ES-I3 (cell line): Measurements from ENCODE around the gene CCDC148.

Source experiments
- H3K36me3 ChIP-seq: 2 replicates; pipeline ENCODE4 v1.6.1; 2013; ENCODE audit warnings: mild to moderate bottlenecking, low read length, control low read depth, moderate library complexity; ENCODE audit not compliant: insufficient read depth
- H3K4me1 ChIP-seq: 2 replicates; pipeline ENCODE4 v1.6.1; 2013; ENCODE audit warnings: mild to moderate bottlenecking, control low read depth, low read length; ENCODE audit not compliant: insufficient read depth
- H3K9ac ChIP-seq: 2 replicates; pipeline ENCODE4 v1.6.1; 2013; ENCODE audit warnings: low read depth, mild to moderate bottlenecking, low read length, moderate library complexity
- H3K9me3 ChIP-seq: 2 replicates; pipeline ENCODE4 v1.6.1; 2013; ENCODE audit warnings: mild to moderate bottlenecking, low read length, moderate library complexity; ENCODE audit not compliant: control insufficient read depth, insufficient read depth

Gene CCDC148

GRCh38 chr2:158456309-158457066, at the start of gene CCDC148, which contains the start of gene PKP4:
Gene CCDC148 (minus strand): TSS chr2:158456753. CDS start chr2:158456439, 314 bp downstream.
Gene PKP4 (plus strand): TSS chr2:158456952. CDS start chr2:158533185, 76,233 bp downstream.
- no peaks in the 10 kb centered on the region for H3K9me3 ChIP-seq
- H3K4me1 ChIP-seq, result peaks cover 15% of the 10 kb centered on the region
- no peaks in the 10 kb centered on the region for H3K36me3 ChIP-seq
- H3K9ac ChIP-seq, result peak within 1 kb of the TSS; percentile 93

DNA sequence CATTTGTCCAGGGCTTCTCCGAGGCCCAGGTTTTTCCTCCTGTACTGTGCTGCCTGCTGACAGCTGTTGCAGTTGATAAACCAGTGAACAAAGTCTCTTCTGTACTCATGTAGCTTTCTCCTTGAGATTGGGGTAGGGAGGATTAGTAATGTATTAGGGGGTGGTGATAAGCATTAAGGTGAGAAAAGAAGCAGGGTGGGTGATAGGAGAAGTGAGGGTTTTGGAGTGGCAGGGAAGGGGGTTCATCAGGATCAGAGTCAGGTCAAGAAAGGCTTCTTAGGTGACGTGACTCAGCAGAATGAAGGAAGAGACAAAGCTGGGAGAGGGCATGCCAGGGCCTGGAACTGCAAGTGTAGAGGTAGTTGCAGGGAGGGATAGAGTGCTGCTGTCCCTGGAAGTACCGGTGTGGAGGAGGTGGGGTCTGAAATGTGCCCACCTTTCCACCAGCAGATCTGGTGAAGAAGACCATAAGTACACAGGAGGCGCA, 48.9 kb upstream of the CCDC148 start:
- H3K4me1 ChIP-seq, result peaks cover 18% of the 10 kb centered on the region
- no peaks in the 10 kb centered on the region for H3K9me3 ChIP-seq
- no peak overlapping the region for H3K9ac ChIP-seq
- no peaks in the 10 kb centered on the region for H3K36me3 ChIP-seq

DNA sequence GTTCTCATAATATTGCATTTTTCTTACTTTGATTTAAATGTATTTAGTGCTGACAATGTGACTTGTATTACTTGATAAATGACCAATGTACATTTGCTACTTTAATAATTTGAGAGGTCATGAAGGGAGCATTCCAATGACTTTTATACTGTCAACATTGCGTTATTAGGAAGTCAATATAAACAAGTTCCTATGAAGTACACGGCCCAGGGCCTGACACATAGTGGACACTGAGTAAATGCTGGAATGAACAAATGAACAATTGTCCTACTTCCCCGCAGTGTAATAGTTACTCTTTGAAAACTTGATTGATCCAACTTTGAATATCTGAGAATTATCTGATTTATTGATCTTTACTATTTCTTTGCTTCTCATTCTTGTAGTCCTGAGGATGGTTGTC, 47.5 kb upstream of the CCDC148 start:
- Histone ChIP-seq H3K9ac (no peak overlapping the region), H3K36me3 (no peaks in the 10 kb centered on the region), H3K9me3 (no peaks in the 10 kb centered on the region), H3K4me1 (peaks cover 11% of the 10 kb centered on the region; the same call in 1 of the 2 replicates)

DNA sequence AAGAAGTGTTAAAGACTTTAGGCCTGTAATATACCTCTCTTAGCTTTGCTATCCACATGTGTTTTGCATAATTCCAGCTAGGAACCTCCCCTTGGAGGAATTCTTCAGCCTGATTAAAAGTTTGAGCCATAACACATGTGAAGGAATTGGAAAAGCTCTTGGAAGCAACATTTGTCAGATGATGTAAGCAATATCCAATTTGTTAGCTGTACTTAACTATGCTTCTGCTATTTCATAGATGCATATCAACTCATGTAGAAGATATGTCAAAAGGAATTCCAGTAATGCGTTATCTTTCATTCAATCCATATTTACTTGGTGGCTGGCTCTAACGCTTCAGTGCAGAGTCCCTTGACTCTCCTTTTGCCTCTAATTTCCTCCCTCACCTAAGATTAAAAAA, 46.4 kb upstream of the CCDC148 start:
- Histone ChIP-seq H3K9ac (no peak overlapping the region), H3K9me3 (no peaks in the 10 kb centered on the region), H3K4me1 (peaks cover 18% of the 10 kb centered on the region; the same call in 1 of the 2 replicates), H3K36me3 (no peaks in the 10 kb centered on the region)

DNA sequence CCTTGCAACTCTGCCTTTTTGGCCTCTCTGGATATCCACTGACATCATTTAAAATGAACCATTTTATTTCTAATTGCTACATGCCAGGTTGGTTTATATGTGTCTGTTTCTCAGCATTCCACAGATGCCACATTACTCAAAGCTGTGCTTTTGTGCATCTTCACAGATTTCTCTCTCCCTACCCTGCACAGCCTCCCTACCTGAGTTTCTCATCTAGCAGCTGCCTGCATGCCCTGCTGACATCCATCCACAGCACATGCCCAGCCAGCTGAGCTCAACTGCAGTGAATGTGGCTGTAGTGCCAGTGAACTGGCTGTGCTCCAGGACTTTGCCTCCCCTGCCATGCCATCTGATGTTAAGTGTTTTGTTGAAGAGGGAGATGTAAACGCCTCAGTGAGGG, 44.7 kb upstream of the CCDC148 start:
- Histone ChIP-seq H3K36me3 (no peaks in the 10 kb centered on the region), H3K4me1 (peaks cover 32% of the 10 kb centered on the region; the same call in 1 of the 2 replicates), H3K9ac (no peak overlapping the region), H3K9me3 (no peaks in the 10 kb centered on the region)

DNA sequence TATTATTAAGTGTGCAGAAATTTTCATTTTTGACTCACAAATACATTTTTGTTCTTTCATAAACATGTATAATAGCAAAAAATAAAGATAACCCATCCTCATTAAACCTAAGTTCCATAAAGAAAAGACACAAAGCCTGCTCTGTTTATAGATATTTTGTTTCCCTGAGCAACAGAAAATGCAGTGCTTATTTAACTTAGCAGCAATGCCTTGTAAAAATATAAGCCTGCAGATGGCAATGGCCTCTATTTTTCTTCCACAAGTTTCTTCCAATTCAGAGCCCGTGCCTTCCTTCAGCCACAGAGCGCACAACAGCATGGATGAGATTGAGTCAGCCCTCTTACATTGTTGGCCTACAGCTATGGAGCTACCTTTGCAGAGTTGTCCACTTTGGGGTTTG, 43.8 kb upstream of the CCDC148 start:
- no peaks in the 10 kb centered on the region for H3K9me3 ChIP-seq
- H3K4me1 ChIP-seq, result peaks cover 28% of the 10 kb centered on the region; the same call in 1 of the 2 replicates
- H3K9ac ChIP-seq, result no peak overlapping the region
- H3K36me3 ChIP-seq, result no peaks in the 10 kb centered on the region

DNA sequence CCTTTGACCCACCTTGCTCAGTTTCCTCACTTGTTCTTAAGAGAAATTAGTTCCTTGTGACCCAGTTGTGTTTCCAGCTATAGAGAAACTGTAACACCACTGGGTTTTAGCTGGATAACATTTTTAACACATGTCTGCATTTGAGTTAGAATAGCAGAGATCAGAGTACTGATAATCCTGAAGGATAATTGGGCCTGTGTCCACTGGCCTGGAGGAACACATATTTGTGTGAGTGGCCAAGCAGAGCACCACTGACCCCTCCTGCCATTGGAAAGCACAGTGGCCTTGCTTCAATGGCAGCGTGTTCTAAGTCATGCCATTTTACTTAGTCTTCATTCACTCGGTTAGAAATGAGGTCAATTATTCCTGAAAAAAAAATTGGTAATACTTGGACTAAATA, 42.8 kb upstream of the CCDC148 start:
- H3K9me3 ChIP-seq, result no peaks in the 10 kb centered on the region
- H3K36me3 ChIP-seq, result no peaks in the 10 kb centered on the region
- peaks cover 26% of the 10 kb centered on the region; the same call in 1 of the 2 replicates for H3K4me1 ChIP-seq
- no peak overlapping the region for H3K9ac ChIP-seq

DNA sequence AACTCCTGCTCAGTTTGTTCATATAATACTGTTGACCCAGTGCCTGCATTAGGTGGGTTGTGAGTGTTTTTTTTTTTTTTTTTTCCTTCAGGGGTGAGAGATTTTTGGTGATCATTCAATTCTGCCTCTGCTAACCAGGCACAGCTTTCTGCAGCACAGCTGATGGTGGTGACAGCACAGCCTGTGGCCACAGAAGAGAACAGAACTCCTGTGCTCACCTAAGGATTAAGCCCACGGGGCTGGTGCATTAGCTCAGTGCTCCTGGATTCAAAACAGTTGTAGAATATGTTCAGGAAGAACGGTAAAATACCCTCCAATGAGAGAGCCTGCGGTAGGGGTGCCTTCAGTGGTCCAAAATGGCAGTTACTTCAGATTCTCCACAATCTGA, 42.2 kb upstream of the CCDC148 start:
- no peak overlapping the region for H3K9ac ChIP-seq

DNA sequence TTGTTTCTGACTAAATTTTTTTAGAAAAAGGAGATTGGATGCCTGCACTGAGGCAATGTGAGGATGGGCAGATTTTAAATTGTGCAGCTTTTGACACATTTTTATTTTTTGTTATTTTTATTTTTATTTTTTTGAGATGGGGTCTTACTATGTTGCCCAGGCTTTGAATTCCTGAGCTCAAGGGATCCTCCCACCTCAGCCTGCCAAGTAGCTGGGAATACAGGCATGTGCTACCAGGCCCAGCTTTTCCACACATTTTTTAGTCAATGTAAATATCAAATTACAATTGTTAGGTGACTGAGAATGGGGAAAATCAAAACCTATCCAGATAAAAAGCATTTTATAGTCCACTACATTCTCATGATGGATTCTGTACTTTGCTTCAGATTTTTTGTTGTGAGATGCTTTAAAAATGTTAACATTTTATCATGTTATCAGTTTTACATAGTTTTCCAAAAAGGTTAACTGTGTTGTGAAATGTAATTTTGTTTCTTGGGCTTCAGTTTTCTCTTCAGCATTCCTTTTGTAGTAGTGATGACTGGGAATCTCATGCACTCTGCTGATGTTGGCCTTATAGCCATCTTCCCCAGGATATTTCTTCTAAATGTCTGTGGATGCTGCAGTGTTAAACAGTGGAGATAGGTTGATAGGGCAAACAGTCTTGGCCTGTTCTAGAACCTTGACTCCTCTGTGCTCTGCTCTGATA, 41.6 kb upstream of the CCDC148 start:
- Histone ChIP-seq H3K4me1 (peaks cover 26% of the 10 kb centered on the region; the same call in 1 of the 2 replicates), H3K9ac (no peak overlapping the region), H3K9me3 (no peaks in the 10 kb centered on the region), H3K36me3 (no peaks in the 10 kb centered on the region)

More for the DNA sequence above, 42.2 kb upstream of the CCDC148 start:
- Histone ChIP-seq H3K4me1 (peaks cover 26% of the 10 kb centered on the region; the same call in 1 of the 2 replicates), H3K9me3 (no peaks in the 10 kb centered on the region), H3K36me3 (no peaks in the 10 kb centered on the region)

DNA sequence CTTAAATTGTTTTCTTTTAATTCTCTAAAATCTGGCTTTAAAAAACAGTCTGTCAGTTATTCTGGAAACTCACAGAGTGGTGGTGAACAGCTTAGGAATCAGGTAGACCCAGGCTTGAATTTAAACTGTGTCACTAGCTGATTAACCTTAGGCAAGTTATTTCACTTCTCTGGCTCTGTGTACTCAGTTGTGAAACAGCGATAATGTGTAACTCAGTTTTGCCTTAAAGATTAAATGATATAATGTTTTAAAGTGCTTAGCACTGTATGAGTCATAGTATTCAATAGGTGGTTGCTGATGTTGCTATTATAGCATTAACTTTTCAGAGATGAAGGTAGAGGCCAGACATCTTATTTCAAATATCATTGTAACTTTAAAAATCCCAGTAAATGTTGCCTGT, 40.9 kb upstream of the CCDC148 start:
- Histone ChIP-seq H3K36me3 (no peaks in the 10 kb centered on the region), H3K4me1 (peaks cover 26% of the 10 kb centered on the region; the same call in 1 of the 2 replicates), H3K9me3 (no peaks in the 10 kb centered on the region), H3K9ac (no peak overlapping the region)

DNA sequence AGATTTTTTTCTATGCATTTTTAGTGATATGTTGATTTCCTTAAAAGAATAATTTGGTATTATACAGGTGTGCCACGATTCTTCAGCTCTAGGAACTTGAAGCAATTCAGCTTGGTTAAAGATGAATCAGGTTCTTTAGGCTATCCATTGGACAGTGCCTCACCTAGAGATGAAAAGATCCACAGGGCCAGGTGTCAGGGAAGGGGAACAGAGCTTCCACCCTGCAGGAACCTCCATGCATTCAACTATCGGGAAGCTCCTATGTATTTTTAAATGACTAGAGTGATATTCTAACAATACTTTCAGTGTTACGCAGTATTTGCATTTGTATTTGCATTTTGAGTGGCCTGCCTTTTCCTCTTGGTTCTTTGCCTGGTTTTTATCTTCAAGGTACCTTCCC, 40.4 kb upstream of the CCDC148 start:
- H3K9me3 ChIP-seq, result no peaks in the 10 kb centered on the region
- H3K4me1 ChIP-seq, result peaks cover 26% of the 10 kb centered on the region; the same call in 1 of the 2 replicates
- H3K36me3 ChIP-seq, result no peaks in the 10 kb centered on the region
- no peak overlapping the region for H3K9ac ChIP-seq

- peaks cover 29% of the 10 kb centered on the region; the same call in 1 of the 2 replicates for H3K4me1 ChIP-seq
- H3K9ac ChIP-seq, result no peak overlapping the region
- no peaks in the 10 kb centered on the region for H3K36me3 ChIP-seq
- no peaks in the 10 kb centered on the region for H3K9me3 ChIP-seq
Measured at GRCh38 chr2:158495175-158495574, 38.6 kb upstream of the CCDC148 start.

DNA sequence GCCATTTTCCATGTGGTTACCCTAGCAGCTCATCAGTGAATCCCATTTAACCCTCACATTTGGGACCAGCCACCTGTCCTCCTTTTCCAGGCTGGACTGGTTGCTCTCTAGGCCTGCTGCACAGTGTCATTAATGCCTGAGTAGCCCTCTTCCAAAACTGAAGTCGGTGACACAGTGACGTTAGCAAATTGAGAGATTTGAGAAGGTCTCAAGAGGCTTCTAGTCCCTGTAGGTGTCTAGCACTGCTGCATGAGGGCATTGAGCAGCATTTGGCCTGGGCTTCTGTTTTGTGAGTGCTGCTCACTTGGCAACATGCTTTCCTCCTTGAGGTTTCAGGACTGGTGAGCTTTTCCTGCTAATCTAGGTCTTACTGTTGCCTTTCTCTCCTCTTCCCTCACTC, 36.9 kb upstream of the CCDC148 start:
- Histone ChIP-seq H3K36me3 (no peaks in the 10 kb centered on the region), H3K9me3 (no peaks in the 10 kb centered on the region), H3K9ac (no peak overlapping the region), H3K4me1 (peaks cover 42% of the 10 kb centered on the region)

DNA sequence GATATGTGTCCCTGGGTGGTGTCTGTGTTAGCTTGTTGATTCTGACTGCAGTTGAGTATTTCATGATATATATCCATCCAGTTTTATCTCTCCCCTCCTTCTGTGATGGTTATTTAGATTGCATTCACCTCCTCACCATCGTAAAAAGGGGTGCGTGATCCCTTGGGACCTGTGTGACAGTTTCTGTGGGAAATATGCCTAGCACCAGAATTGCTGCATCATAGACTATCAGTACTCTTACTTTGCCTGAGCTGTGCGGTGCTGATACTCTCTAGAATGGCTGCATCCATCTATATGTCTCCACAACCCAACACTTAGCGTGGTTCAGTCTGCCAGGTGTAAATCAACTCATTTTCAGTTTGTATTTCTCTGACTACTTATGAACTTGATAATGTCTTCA, 34.5 kb upstream of the CCDC148 start:
- H3K9me3 ChIP-seq, result no peaks in the 10 kb centered on the region
- no peak overlapping the region for H3K9ac ChIP-seq
- H3K4me1 ChIP-seq, result peaks cover 30% of the 10 kb centered on the region
- H3K36me3 ChIP-seq, result no peaks in the 10 kb centered on the region
